H1 (cell line): Measurements from ENCODE around the gene CTDP1. TPM values are rescaled to one million over a fixed set of nuclear protein-coding genes. Genes with fewer than 3 reads are reported as not detected.

Experiments used
- CTCF ChIA-PET: fragments of 300-600 bp; sonication (Branson Sonifier 250); formaldehyde crosslinking; loops from one replicate; lab custom pipeline; 2021; ENCODE audit not compliant: partially characterized antibody; lab: Charles Lee
- POLR2A ChIA-PET: fragments of 300-600 bp; sonication (Branson Sonifier 250); formaldehyde crosslinking; loops from one replicate; lab custom pipeline; 2021; ENCODE audit warnings: inconsistent platforms; ENCODE audit not compliant: partially characterized antibody; lab: Charles Lee
- DNase-seq, 2 experiments: peaks; one replicate each; pipeline versions ENCODE4 v3.0.0 to v3.0.0-alpha.2; 2010 to 2022; ENCODE audit warnings: low spot score in 2 of 2, low read depth in 1 of 2, mixed read lengths in 1 of 2
- FAIRE-seq: peaks from 2 replicates; lab custom pipeline; 2011; peaks lifted over from hg19 to GRCh38; lab: Jason Lieb, UNC
- H2AFZ ChIP-seq: 2 replicates; pipeline ENCODE4 v1.8.1; 2012; ENCODE audit warnings: low read length, inconsistent platforms
- H2AK5ac ChIP-seq: 2 replicates; pipeline ENCODE4 v1.6.1; 2013; ENCODE audit warnings: low read depth, low read length
- H2BK120ac ChIP-seq: replicated peaks from 2 replicates; pipeline ENCODE3; 2013; ENCODE audit warnings: low read depth, low read length, inconsistent platforms
- H2BK12ac ChIP-seq: 2 replicates; pipeline ENCODE4 v1.6.1; 2013; ENCODE audit warnings: low read depth, low read length
- H2BK15ac ChIP-seq: 2 replicates; pipeline ENCODE4 v1.6.1; 2013; ENCODE audit warnings: low read length
- H2BK20ac ChIP-seq: 2 replicates; pipeline ENCODE4 v1.6.1; 2013; ENCODE audit warnings: low read length
- H2BK5ac ChIP-seq: 2 replicates; pipeline ENCODE4 v1.6.1; 2013; ENCODE audit warnings: low read depth, low read length
- H3K14ac ChIP-seq: 2 replicates; pipeline ENCODE4 v1.6.1; 2013; ENCODE audit warnings: inconsistent platforms; ENCODE audit not compliant: insufficient read length
- H3K18ac ChIP-seq: 2 replicates; pipeline ENCODE4 v1.6.1; 2013; ENCODE audit warnings: low read length; ENCODE audit errors: extremely low read depth
- H3K23ac ChIP-seq: 2 replicates; pipeline ENCODE4 v1.6.1; 2013; ENCODE audit warnings: inconsistent platforms; ENCODE audit not compliant: insufficient read length
- H3K23me2 ChIP-seq: 2 replicates; pipeline ENCODE4 v1.6.1; 2013; ENCODE audit warnings: low read depth, low read length
- H3K27ac ChIP-seq: 2 replicates; pipeline ENCODE4 v1.6.1; 2011; ENCODE audit warnings: low read depth, low read length, inconsistent platforms
- H3K27me3 ChIP-seq, 4 experiments: replicated peaks in 1 of 4; 1 replicate in 1 of 4; 2 replicates in 3 of 4; pipeline versions ENCODE4 v1.6.1 to v1.8.1; 2011 to 2013; ENCODE audit warnings: low read length in 3 of 4, mild to moderate bottlenecking in 3 of 4, inconsistent platforms in 2 of 4, mixed read lengths in 2 of 4, moderate library complexity in 1 of 4; ENCODE audit not compliant: control insufficient read depth in 3 of 4, insufficient read depth in 3 of 4; ENCODE audit errors: extremely low read depth in 1 of 4
- H3K36me3 ChIP-seq, 4 experiments: 2 replicates each; pipeline versions ENCODE4 v1.6.1 to v1.8.1; 2011 to 2013; ENCODE audit warnings: mild to moderate bottlenecking in 4 of 4, low read length in 3 of 4, moderate library complexity in 2 of 4, control low read depth in 1 of 4, inconsistent platforms in 1 of 4; ENCODE audit not compliant: insufficient read depth in 4 of 4, control insufficient read depth in 2 of 4
- H3K4ac ChIP-seq: replicated peaks from 2 replicates; pipeline ENCODE3; 2013; ENCODE audit warnings: low read length, low read depth, mixed read lengths, inconsistent platforms; ENCODE audit not compliant: insufficient read length
- H3K4me1 ChIP-seq, 4 experiments: replicated peaks in 1 of 4; 1 replicate in 1 of 4; 2 replicates in 3 of 4; pipeline versions ENCODE4 v1.6.1 to v1.8.1; 2011 to 2013; ENCODE audit warnings: low read length in 3 of 4, inconsistent platforms in 2 of 4, mixed read lengths in 1 of 4; ENCODE audit not compliant: insufficient read depth in 4 of 4, control insufficient read depth in 3 of 4
- H3K4me2 ChIP-seq, 2 experiments: 2 replicates each; pipeline versions ENCODE4 v1.6.1 to v1.8.1; 2011 to 2013; ENCODE audit warnings: low read depth in 2 of 2, low read length in 2 of 2, control low read depth in 1 of 2, inconsistent platforms in 1 of 2, mild to moderate bottlenecking in 1 of 2; ENCODE audit not compliant: insufficient read depth in 1 of 2
- H3K4me3 ChIP-seq, 4 experiments: fragments of 200-600, 300-600 bp in 1 of 4; sonication (generic), shearing (Covaris generic), sonication (Bioruptor Twin) in 1 of 4; 2 replicates each; pipeline versions ENCODE4 v1.5.1 to v1.8.1; 2011 to 2016; ENCODE audit warnings: low read length in 4 of 4, low read depth in 3 of 4, control low read depth in 2 of 4, inconsistent platforms in 2 of 4, mild to moderate bottlenecking in 2 of 4, mixed read lengths in 1 of 4, moderate library complexity in 1 of 4; ENCODE audit not compliant: insufficient read depth in 2 of 4; ENCODE audit errors: extremely low read depth in 1 of 4
- H3K56ac ChIP-seq: replicated peaks from 2 replicates; pipeline ENCODE3; 2013; ENCODE audit warnings: low read depth, mild to moderate bottlenecking, mixed read lengths, low read length, inconsistent platforms; ENCODE audit not compliant: insufficient read length
- H3K79me1 ChIP-seq: 2 replicates; pipeline ENCODE4 v1.6.1; 2013; ENCODE audit warnings: low read depth, low read length, control low read depth
- H3K79me2 ChIP-seq, 2 experiments: 2 replicates each; pipeline versions ENCODE4 v1.6.1 to v1.8.1; 2012 to 2013; ENCODE audit warnings: low read length in 2 of 2, mild to moderate bottlenecking in 2 of 2, inconsistent platforms in 1 of 2; ENCODE audit not compliant: insufficient read depth in 2 of 2, control insufficient read depth in 1 of 2
- H3K9ac ChIP-seq, 4 experiments: replicated peaks in 1 of 4; 1 replicate in 1 of 4; 2 replicates in 3 of 4; pipeline versions ENCODE4 v1.6.1 to v1.8.1; 2011 to 2013; ENCODE audit warnings: low read depth in 3 of 4, low read length in 3 of 4, control low read depth in 2 of 4, mild to moderate bottlenecking in 2 of 4, moderate library complexity in 2 of 4, inconsistent platforms in 1 of 4; ENCODE audit errors: extremely low read depth in 1 of 4
- H3K9me3 ChIP-seq, 2 experiments: 2 replicates each; pipeline versions ENCODE4 v1.6.1 to v1.8.1; 2012 to 2013; ENCODE audit warnings: mild to moderate bottlenecking in 2 of 2, moderate library complexity in 2 of 2, control low read depth in 1 of 2, inconsistent platforms in 1 of 2, low read depth in 1 of 2, low read length in 1 of 2, mixed read lengths in 1 of 2; ENCODE audit not compliant: insufficient read depth in 2 of 2
- H4K20me1 ChIP-seq, 2 experiments: replicated peaks in 1 of 2; 2 replicates each; pipeline versions ENCODE3 to v1.8.1; 2011 to 2013; ENCODE audit warnings: inconsistent platforms in 2 of 2, low read length in 2 of 2, mild to moderate bottlenecking in 1 of 2; ENCODE audit not compliant: insufficient read depth in 2 of 2, control insufficient read depth in 1 of 2
- H4K5ac ChIP-seq: 2 replicates; pipeline ENCODE4 v1.6.1; 2013; ENCODE audit warnings: low read length, low read depth, mixed read lengths, inconsistent platforms; ENCODE audit not compliant: insufficient read length
- H4K8ac ChIP-seq: 2 replicates; pipeline ENCODE4 v1.8.0; 2013; ENCODE audit warnings: mild to moderate bottlenecking, moderate library complexity, low read length, inconsistent platforms; ENCODE audit not compliant: insufficient read depth; ENCODE audit errors: extremely low read depth
- H4K91ac ChIP-seq: replicated peaks from 2 replicates; pipeline ENCODE3; 2013; ENCODE audit warnings: low read length, mixed read lengths, inconsistent platforms; ENCODE audit not compliant: insufficient read length
- ASH2L ChIP-seq: fragments of 200-600, 300-600 bp; sonication (generic); IDR thresholded peaks from one replicate; pipeline ENCODE4 v1.7.1; 2017; ENCODE audit warnings: low read length
- BCL11A ChIP-seq, 2 experiments: IDR thresholded peaks; one replicate each; pipeline ENCODE4 v1.6.1; 2011; ENCODE audit warnings: low read depth in 2 of 2, low read length in 2 of 2, mild to moderate bottlenecking in 2 of 2
- CHD2 ChIP-seq: IDR thresholded peaks from 2 replicates; pipeline ENCODE4 v1.6.1; 2012; ENCODE audit warnings: low read length, improper control_type of control experiment
- CREB1 ChIP-seq: IDR thresholded peaks from 2 replicates; pipeline ENCODE4 v1.6.1; 2012; ENCODE audit warnings: inconsistent platforms
- KDM4A ChIP-seq: IDR thresholded peaks from one replicate; pipeline ENCODE4 v1.7.1; 2012; ENCODE audit warnings: low read depth, mild to moderate bottlenecking, moderate library complexity, low read length, inconsistent platforms; ENCODE audit not compliant: severe bottlenecking
- KDM5A ChIP-seq: fragments of 200-600 bp; IDR thresholded peaks from 2 replicates; pipeline ENCODE4 v1.7.1; 2012; ENCODE audit warnings: mild to moderate bottlenecking, low read length, inconsistent platforms, mixed read lengths
- POLR2AphosphoS5 ChIP-seq: IDR thresholded peaks from 2 replicates; pipeline ENCODE4 v1.6.1; 2011; ENCODE audit warnings: low read depth, low read length
- POU5F1 ChIP-seq: IDR thresholded peaks from 2 replicates; pipeline ENCODE4 v1.6.1; 2011; ENCODE audit warnings: low read depth, mild to moderate bottlenecking, low read length, moderate library complexity
- SIX5 ChIP-seq: IDR thresholded peaks from 2 replicates; pipeline ENCODE4 v1.6.1; 2011; ENCODE audit warnings: mild to moderate bottlenecking, low read depth, low read length
- TAF7 ChIP-seq: optimal IDR thresholded peaks from 2 replicates; pipeline ENCODE3; 2011; ENCODE audit warnings: low read depth, mild to moderate bottlenecking, inconsistent platforms, low read length, moderate library complexity, borderline replicate concordance
- TEAD4 ChIP-seq: IDR thresholded peaks from 2 replicates; pipeline ENCODE4 v1.6.1; 2012; ENCODE audit warnings: low read depth, low read length, inconsistent platforms, mixed read lengths
- WGBS, 2 experiments: shearing (Covaris generic) in 1 of 2; methylation state at CpG; one replicate each; pipeline versions ENCODE4 v1.1.6 to v1.1.7; 2013 to 2015; ENCODE audit warnings: low lambda C conversion rate in 2 of 2, mixed read lengths in 2 of 2, inconsistent platforms in 1 of 2, low coverage in 1 of 2, missing lambda C conversion rate in 1 of 2; ENCODE audit not compliant: insufficient replicate concordance in 2 of 2, insufficient coverage in 1 of 2, insufficient read length in 1 of 2; ENCODE audit errors: extremely low coverage in 1 of 2, missing lambda C conversion rate in 1 of 2; 5-methylcytosine and 5-hydroxymethylcytosine counted together
- long read RNA-seq, 2 experiments: library from RNA in 1 of 2; library from capped mRNA in 1 of 2; stranded (forward); transcript quantifications; one replicate each; pipeline ENCODE4 v2.0.0, GENCODE V29; 2021; ENCODE audit warnings: inconsistent platforms in 1 of 2
- polyA minus RNA-seq, 3 experiments: library from RNA; depleted of rRNA, polyadenylated mRNA; stranded (reverse); fragments of >200 nt; gene quantifications; 1 replicate in 2 of 3; 2 replicates in 1 of 3; pipeline ENCODE4 v1.2.3, GENCODE V29; 2011
- polyA plus RNA-seq, 7 experiments: library from polyadenylated mRNA; depleted of rRNA in 3 of 7; stranded (reverse) in 5 of 7; unstranded in 2 of 7; fragments of >200 nt in 5 of 7; fragments of 200-250 nt in 2 of 7; gene quantifications; 1 replicate in 5 of 7; 2 replicates in 1 of 7; 4 replicates in 1 of 7; pipeline versions ENCODE4 v1.2.1 to v1.2.3, GENCODE V29; 2011 to 2013; ENCODE audit warnings: missing spikeins in 2 of 7, mixed read lengths in 2 of 7
- total RNA-seq: library from RNA; stranded (reverse); fragmentation: NEBNext Ultra II Directional; extraction: Animal tissue kit (Norgen Biotek cat#: 25700); gene quantifications from 2 replicates; pipeline ENCODE4 v1.2.1, GENCODE V29; 2021

CTDP1 gene
- total RNA-seq: 35.3 and 37.0 TPM in 2 replicates
- polyA plus RNA-seq (2011; rRNA removed): 16.6 and 25.3 TPM in 2 replicates
- 20.0 TPM for polyA plus RNA-seq (2011; cell fraction: cytosol; rRNA removed)
- polyA plus RNA-seq (2011; cell fraction: nucleus; rRNA removed): 27.3 TPM
- polyA plus RNA-seq (2012, experiment 1 of 2): 21.7 to 30.5 TPM (median 28.9 TPM) in 4 replicates
- 25.8 TPM for polyA plus RNA-seq (2012, experiment 2 of 2)
- 17.4 TPM for polyA plus RNA-seq (2013, experiment 1 of 2)
- 16.8 TPM for polyA plus RNA-seq (2013, experiment 2 of 2)
- 12.5 and 14.4 TPM in 2 replicates for polyA minus RNA-seq (2011; rRNA and poly(A)+ RNA removed)
- polyA minus RNA-seq (2011; cell fraction: cytosol; rRNA and poly(A)+ RNA removed): 18.3 TPM
- polyA minus RNA-seq (2011; cell fraction: nucleus; rRNA and poly(A)+ RNA removed): 19.1 TPM
- long read RNA-seq, experiment 1, partial matches to known transcripts: 15 of 20 reads
- long read RNA-seq, experiment 1, other reads (novel, unspliced or antisense): 2 of 20 reads
- long read RNA-seq, experiment 2: 0 reads

GRCh38 chr18:79679552-79680099 is at the start of gene CTDP1:
TSS of gene CTDP1 (plus strand) at chr18:79679803. CDS start at chr18:79679948, 145 bp downstream.
- H3K4me3 ChIP-seq: peak within 1 kb of the TSS; percentile 66 to 95 (median 84)
- no peak within 1 kb of the TSS for H3K4ac ChIP-seq
- ChIA-PET POLR2A (interaction anchor here (1.0 kb wide), 1 partner anchor 9 kb away, joined by 3 read pairs; no protein-coding TSS in a partner anchor), CTCF (interaction anchor here (1.0 kb wide), 1 partner anchor 261 kb away, joined by 3 read pairs; no protein-coding TSS in a partner anchor)
- H3K18ac ChIP-seq: peak within 1 kb of the TSS; percentile 100
- peaks cover 6% of the 10 kb centered on the region; the same call in 1 of the 2 replicates for H3K23me2 ChIP-seq
- peak within 1 kb of the TSS; percentile 80 to 93 (median 90) for H3K9ac ChIP-seq
- peaks cover 30% of the 10 kb centered on the region for H3K79me1 ChIP-seq
- peak within 1 kb of the TSS; percentile 90; the same call in 1 of the 2 replicates for H2BK12ac ChIP-seq
- H4K20me1 ChIP-seq: peaks cover 10 to 33% of the 10 kb centered on the region in 2 experiments
- peak within 1 kb of the TSS; percentile 97 for H4K91ac ChIP-seq
- H3K23ac ChIP-seq: no peak within 1 kb of the TSS
- no peaks in the 10 kb centered on the region for H3K27me3 ChIP-seq
- H3K9me3 ChIP-seq: no peaks in the 10 kb centered on the region
- peak within 1 kb of the TSS; percentile 71 for H3K56ac ChIP-seq
- no peak within 1 kb of the TSS for H2BK20ac ChIP-seq
- peak within 1 kb of the TSS; percentile 78 to 88 for H3K4me2 ChIP-seq
- peaks cover 42 to 56% of the 10 kb centered on the region in 2 experiments for H3K79me2 ChIP-seq
- no peak within 1 kb of the TSS for H2BK15ac ChIP-seq
- no peak within 1 kb of the TSS for H2BK120ac ChIP-seq
- H2AFZ ChIP-seq: peak within 1 kb of the TSS; percentile 98; the same call in 1 of the 2 replicates
- FAIRE-seq: no peak
- H3K4me1 ChIP-seq: peaks cover 6 to 14% (median 9%) of the 10 kb centered on the region in 4 experiments; a peak in 6 of 7 replicates
- peaks cover 0 to 11% (median under 1%) of the 10 kb centered on the region in 4 experiments; a peak in 4 of 8 replicates for H3K36me3 ChIP-seq
- H3K14ac ChIP-seq: no peak within 1 kb of the TSS
- 1% methylated on average over 62 of the region's 88 CpGs; no CpG with 5 or more reads in 1 of the 2 experiments for WGBS, 2 experiments
- peak within 1 kb of the TSS; percentile 100 for H4K8ac ChIP-seq
- H3K27ac ChIP-seq: peak within 1 kb of the TSS; percentile 99
- DNase-seq: peak; percentile 63 to 93
- H2BK5ac ChIP-seq: peak within 1 kb of the TSS; percentile 99
- H2AK5ac ChIP-seq: no peak within 1 kb of the TSS
- peak within 1 kb of the TSS; percentile 100 for H4K5ac ChIP-seq
- TF ChIP-seq POLR2AphosphoS5: peak; percentile 78; the same call in 1 of the 2 replicates
- TF ChIP-seq CREB1: peak; percentile 98
- peak; percentile 100 for TF ChIP-seq ASH2L
- 0 out of 2 replicates have a peak, but pooled peaks have one; percentile 5 for TF ChIP-seq CHD2
- peak; percentile 35 for TF ChIP-seq TAF7
- no peak for TF ChIP-seq SIX5
- TF ChIP-seq KDM5A: peak; percentile 42; the same call in 1 of the 2 replicates
- TF ChIP-seq KDM4A: peak; percentile 99
- TF ChIP-seq TEAD4: no peak
- no peak for TF ChIP-seq BCL11A (IDR thresholded peaks at IDR 0.05; ENCODE audit: low read depth in 2 of 2, low read length in 2 of 2)
- TF ChIP-seq POU5F1: no peak
